ENCODE measurements around the gene SPNS3.

The SPNS3 gene

GRCh38 chr17:4433515-4434031, at the start of gene SPNS3:
SPNS3 (plus strand) TSS chr17:4433940; CDS start chr17:4433968, 28 bp downstream.
- peak; percentile 24 for DNase-seq (ENCODE audit: low read depth)

DNA sequence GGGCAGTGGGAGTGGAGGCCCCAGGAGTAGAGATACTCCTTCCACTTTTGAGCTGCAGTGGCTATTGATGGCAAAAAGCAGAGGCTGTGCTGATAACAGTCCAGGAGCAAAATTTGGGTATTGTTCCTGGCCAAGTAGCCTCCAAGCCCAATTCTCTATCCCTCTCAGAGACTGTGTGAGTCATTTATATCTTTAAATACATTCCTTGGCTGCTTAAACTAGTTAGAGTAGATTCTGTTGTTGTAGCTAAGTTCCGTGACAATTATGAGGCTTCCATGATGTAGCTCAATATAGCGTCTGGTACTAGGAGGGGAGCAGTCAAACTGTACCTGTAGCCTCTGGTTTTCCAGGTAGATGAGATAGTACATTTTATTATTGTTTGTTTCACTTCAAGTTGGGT, 47.3 kb upstream of the SPNS3 start:
- DNase-seq (ENCODE audit: low read depth), result no peak

DNA sequence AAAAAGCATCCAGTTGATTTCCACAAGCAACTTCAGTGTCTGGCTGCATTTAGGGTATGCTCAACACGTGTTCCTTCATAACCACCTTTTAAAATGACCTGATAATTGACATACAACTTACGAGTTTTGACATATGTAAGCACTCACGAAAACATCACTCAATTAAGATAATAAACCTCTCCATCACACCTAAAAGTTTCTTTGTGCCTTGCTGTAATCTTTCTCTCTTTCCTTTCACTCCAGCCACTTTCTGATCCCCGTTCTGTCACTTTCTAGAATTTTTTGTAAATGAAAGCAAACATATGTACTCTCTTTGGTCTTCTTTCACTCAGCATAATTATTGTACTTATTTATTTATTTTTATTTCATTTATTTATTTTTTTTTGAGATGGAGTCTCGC, 46.6 kb upstream of the SPNS3 start:
- no peak for DNase-seq (ENCODE audit: low read depth)

DNA sequence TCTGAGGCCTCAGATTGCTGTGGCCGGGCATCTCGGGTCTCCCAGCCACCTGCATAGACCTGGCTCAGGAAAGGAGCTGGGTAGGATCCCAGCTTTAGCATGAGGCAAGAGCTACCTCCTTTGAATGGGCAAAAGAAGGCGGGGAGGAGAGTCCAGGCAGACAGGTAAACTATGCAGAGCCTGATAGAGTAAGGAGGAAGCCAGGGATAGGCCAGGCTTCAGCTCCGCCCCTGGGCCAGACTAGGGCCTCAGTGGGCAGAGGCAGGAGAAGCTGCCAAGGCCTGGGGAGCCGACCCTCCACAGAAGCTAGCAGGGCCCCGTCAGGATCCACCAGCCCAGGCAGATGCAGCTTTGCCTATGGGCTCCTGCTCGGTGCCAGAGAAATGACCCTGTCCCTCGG, 44.7 kb upstream of the SPNS3 start:
- no peak for DNase-seq (ENCODE audit: low read depth)

- DNase-seq (ENCODE audit: low read depth), result no peak
These were observed 39.9 kb upstream of the SPNS3 start for GRCh38 chr17:4393806-4394205.

GRCh38 chr17:4394208-4395110, 39.3 kb upstream of the SPNS3 start:
- no peak for DNase-seq (ENCODE audit: low read depth)

- no peak for DNase-seq (ENCODE audit: low read depth)
These were observed 38.6 kb upstream of the SPNS3 start for GRCh38 chr17:4395111-4395478.

DNA sequence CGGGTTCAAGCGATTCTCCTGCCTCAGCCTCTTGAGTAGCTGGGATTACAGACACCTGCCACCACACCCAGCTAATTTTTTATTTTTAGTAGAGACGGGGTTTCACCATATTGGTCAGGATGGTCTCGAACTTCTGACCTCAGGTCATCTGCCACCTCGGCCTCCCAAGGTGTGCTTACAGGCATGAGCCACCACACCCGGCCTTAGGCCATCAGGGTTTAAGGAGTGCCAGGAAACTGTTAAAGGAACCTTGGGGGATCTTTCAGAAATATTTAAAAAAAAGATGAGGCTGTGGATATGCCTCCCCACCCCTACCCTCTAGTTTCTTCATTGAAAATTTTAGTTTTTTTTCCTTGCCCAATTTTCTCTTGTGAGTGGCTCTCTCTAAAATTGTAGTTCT, 35.9 kb upstream of the SPNS3 start:
- no peak for DNase-seq (ENCODE audit: low read depth)

GRCh38 chr17:4405038-4405669, 28.6 kb upstream of the SPNS3 start:
- DNase-seq (ENCODE audit: low read depth), result no peak

DNA sequence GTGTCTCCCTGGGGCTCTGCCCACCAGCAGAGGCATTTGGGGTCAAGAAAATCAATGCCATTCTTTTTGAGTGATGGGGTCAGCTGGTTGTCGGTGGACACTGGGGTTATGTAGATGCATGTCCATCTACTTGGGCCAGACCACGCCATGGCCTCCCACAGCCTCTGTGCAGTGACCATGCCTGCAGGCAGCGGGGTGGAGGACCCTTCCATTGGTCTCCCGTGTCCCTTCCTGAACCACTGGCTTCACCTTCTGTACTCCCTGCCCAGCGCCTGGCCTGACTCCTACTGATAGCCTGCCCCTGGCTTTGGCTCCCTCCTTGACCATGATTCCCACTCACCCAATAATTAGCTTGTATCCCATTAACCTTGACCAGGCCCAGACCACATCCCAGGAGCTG, 28.0 kb upstream of the SPNS3 start:
- DNase-seq (ENCODE audit: low read depth), result no peak

DNA sequence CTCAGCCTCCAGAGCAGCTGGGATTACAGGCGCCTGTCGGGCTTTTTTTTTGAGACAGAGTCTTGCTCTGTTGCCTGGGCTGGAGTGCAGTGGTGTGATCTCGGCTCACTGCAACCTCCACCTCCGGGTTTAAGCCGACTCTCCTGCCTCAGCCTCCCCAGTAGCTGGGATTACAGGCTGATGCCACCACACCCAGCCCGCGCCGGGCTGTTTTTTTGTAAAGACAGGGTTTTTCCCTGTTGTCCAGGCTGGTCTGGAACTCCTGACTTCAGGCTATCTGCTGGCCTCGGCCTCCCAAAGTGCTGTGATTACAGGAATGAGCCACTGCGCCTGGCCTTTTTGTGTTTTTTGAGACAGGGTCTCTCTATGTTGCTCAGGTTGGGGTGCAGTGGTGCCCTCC, 27.4 kb upstream of the SPNS3 start:
- no peak for DNase-seq (ENCODE audit: low read depth)

- DNase-seq (ENCODE audit: low read depth), result no peak
These were observed 26.5 kb upstream of the SPNS3 start for GRCh38 chr17:4407216-4407615.

DNA sequence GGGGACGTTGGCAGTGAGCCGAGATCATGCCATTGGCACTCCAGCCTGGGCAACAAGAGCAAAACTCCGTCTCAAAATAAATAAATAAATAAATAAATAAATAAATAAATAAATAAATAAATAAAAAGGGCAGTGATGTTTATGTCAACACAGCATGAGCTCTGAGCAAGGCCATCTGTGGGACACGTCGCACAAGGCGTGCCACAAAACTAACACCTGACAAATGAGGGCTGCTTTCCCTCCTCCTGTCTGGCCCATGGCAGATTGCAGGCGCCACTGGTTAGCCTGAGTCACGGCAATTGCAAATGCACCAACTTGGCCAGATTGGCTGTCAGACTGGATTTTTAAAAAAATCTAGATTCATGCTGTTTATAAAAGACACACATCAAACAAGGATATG, 25.9 kb upstream of the SPNS3 start:
- DNase-seq (ENCODE audit: low read depth), result no peak

DNA sequence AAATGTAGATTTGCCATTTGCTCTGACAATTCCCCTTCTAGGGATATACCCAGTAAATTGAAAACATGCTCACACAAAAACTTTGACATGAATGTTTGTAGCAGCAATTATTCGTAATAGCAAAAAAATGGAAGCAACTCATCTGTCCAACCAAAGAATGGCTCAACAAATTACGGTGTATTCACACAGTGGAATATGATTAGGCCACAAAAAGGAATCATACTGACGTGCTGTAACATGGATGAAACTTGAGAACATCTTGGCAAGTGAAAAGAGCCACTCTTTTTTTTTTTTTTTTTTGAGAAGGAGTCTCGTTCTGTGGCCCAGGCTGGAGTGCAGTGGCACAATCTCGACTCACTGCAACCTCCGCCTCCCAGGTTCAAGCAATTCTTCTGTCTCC, 24.1 kb upstream of the SPNS3 start:
- DNase-seq (ENCODE audit: low read depth), result no peak

GRCh38 chr17:4411201-4411600, 22.5 kb upstream of the SPNS3 start:
- DNase-seq (ENCODE audit: low read depth), result no peak

- DNase-seq (ENCODE audit: low read depth), result peak; percentile 85
These were observed 20.6 kb upstream of the SPNS3 start for GRCh38 chr17:4412933-4413831.

GRCh38 chr17:4417129-4417667, 16.5 kb upstream of the SPNS3 start:
- no peak for DNase-seq (ENCODE audit: low read depth)

DNA sequence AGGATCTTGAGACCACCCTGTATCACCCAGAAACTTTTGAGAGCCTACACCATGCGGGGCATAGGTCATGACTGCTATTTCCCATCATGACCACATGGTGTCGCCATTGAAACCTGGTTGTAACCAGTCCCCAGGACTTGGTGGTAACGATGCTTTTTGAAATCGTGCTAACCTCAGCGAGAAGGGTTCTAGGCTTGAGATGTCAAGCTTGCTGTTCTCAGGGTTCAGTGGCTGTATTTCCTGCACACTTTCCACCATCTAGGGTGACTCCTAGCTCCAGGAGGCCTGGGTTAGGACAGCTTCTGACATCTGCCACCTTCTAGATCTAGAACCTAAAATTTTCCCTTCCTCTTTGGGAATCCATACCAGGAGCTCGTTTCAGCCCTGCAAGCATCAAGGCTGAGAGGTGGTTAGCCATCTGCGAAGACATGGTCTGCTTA, 13.0 kb upstream of the SPNS3 start:
- DNase-seq (ENCODE audit: low read depth), result peak; percentile 34

GRCh38 chr17:4422864-4423263, 10.9 kb upstream of the SPNS3 start:
- no peak for DNase-seq (ENCODE audit: low read depth)

DNA sequence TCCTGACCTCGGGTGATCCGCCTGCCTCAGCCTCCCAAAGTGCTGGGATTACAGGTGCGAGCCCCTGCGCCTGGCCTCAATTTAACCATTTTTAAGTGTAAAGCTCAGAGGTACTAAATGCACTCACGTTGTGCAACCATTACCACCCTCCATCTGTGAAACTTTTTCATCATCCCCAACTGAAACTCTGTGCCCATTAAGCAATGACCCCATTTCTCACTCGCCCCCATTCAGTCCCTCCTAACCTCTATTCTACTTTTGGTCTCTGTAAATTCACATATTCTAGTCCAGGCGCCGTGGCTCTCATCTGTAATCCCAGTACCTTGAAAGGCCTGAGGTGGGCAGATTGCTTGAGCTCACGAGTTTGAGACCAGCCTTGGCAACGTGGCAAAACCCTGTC, 8.3 kb upstream of the SPNS3 start:
- DNase-seq (ENCODE audit: low read depth), result no peak

DNA sequence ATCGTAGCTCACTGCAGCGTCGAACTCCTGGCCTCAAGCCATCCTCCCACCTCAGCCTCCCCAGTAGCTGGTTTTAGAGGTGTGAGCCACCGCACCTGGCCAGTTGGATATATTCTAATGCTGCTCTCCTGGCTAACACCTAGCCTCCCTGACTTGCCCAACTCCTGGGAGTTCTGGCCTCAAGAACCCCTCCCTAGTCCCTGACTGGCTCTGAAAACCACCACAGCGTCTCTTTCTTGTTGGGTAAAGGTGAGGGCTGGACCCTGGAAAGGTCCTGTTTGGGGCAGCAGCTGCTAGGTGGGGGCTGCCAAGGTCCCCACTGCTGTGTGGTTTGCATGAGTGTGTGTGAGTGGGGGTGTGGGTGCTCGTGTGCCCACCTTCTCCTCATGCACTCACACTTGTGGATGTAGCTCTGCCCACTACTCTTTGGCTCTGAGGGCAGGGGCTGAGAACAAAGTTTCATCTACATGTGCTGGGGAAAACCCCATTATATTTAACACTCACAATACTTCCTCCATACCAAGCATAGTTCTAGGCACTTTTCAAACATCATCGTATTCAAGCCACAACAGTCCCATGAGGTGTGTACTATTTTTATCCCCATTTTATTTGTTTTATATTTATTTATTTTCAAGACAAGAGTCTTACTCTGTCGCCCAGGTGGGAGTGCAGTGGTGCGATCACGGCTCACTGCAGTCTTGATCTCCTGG, 7.1 kb upstream of the SPNS3 start:
- no peak for DNase-seq (ENCODE audit: low read depth)

Data from activated T-cell treated with anti-CD3 and anti-CD28 coated beads for 48 hours (primary cell).